GM12873 (cell line): Measurements from ENCODE around the gene PARK7.
A peak's percentile ranks its signal among the peaks of the same experiment; 100 is the strongest.

Source experiments
- CTCF ChIP-seq: IDR thresholded peaks from 2 replicates; pipeline ENCODE4 v1.5.1; 2012; ENCODE audit warnings: low read depth, mild to moderate bottlenecking, moderate library complexity, low read length, control low read depth; ENCODE audit not compliant: insufficient read depth; ENCODE audit errors: missing control alignments

Gene PARK7

DNA sequence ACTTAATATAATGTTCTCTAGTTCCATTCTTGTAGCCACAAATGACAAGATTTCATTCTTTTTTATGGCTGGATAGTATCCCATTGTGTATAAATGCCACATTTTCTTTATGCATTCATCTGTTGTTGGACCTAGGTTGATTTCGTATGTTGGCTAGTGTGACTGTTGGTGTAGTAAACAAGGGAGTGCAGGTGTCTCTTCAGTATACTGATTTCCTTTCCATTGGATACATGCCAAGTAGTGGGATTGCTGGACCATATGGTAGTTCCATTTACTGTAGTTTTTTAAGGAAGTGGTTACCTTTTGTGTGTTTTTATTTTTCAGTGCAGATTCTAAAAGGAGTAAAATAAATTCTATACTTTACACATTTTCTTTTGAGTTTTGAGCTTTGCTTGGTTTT lies 5.7 kb downstream of the PARK7 start:
- TF ChIP-seq CTCF: no peak

DNA sequence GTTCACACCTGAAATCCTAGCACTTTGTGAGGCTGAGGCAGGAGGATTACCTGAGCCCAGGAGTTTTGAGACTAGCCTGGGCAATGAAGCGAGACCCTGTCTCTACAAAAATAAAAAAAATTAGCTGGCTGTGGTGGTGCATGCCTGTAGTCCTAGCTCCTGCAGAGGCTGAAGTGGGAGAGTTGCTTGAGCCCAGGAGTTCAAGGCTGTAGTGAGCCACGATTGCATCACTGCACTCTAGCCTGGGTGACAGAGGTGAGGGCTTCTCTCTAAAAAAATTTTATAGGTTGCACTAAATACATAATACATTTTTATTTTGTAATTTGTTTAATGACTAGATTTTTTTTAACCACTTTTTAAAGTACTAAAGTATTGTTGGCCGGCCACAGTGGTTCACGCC lies 6.1 kb downstream of the PARK7 start:
- no peak for TF ChIP-seq CTCF

DNA sequence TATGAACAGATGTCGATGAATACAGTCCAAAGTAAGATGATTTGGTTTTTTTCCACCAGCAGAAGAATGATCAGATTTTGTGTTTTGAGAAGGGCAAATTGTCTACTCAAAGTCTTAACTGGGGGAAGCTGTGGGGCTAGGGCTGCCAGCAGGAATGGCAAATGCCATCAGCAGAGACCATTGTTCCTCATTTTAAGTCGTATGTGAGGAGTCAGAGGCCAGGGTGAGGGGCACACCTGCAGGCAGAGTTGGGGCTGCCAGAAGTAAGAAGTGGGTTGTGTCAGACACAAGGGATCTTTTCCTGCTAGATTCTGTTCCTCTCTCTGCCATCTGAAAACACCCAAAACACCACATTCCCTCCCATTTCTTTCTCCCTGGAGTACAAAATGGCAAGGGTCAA lies 8.7 kb downstream of the PARK7 start:
- no peak for TF ChIP-seq CTCF

- TF ChIP-seq CTCF: no peak
Observed at GRCh38 chr1:7971024-7971423, 9.5 kb downstream of the PARK7 start.

DNA sequence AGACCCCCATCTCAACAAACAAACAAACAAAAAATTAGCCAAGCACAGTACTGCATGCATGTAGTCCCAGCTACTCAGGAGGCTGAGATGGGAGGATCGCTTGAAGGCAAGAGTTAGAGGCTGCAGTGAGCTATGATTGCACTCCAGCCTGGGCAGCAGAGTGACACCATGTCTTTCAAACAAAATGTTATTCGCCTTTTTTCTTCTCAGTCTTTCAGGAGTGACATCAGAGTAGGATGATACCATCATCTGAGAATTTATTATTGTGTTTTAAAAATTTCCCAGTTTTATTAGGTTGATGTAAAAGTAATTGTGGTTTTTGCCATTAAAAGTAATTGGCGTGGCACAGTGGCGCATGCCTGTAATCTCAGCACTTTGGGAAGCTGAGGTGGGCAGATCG lies 10.8 kb downstream of the PARK7 start:
- no peak for TF ChIP-seq CTCF

DNA sequence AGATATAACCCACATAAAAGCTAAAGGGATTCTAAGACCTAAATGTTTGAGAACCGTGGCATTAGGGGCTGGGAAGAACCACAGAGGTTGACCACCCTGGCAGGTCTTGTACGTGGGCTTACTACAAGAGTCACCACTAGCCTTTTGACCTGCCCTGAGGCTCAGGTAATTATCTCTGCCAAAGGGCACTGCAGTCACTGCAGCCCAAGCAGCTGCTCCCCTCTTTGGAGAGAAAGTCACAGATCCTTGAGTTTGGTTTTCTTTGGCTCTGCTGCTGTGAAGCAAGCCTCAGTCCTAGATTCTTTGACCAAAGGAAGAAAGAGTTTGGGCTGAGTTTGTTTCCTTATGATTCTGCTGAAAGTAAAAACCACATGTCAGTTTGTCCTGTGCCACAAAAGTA lies 11.6 kb downstream of the PARK7 start:
- no peak for TF ChIP-seq CTCF

DNA sequence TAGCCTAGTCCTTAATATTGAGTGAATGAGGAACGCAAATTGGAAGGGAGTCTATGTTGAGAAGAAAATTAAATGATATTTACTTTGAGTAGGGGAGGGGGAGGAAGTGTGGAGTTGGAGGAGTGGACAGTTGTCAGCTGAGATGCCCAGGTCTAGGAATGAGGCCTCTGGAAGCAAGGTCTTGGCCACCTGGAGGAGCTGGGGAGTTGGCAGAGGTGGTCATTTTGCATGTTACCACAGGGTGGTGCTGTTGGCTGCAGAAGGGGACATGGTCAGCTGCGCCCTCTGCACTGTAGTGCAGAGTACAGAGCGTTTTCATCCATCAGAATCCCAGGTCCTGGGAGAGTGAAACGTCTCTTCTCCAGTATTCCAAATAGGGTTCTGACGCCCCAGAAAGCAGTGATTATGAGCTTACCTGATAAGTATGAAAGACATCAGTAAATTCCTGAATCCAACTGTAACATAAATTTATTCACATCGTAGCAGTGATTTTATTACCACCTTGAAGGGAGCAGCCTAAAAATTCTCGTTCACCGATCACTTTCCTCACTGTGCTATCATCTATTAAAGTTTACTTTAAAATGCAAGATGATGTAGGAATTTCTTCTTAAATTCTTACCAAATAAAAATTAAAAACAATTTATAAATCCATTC lies 13.8 kb downstream of the PARK7 start:
- TF ChIP-seq CTCF: peak; percentile 84
